A673 (cell line): ENCODE results near the gene NRP2. TPM values are rescaled to one million over a fixed set of nuclear protein-coding genes. Genes with fewer than 3 reads are reported as not detected.

Source experiments
- BruUV-seq: library from RNA; stranded (reverse); fragments of 400-500 nt; replicated peaks from 2 replicates; lab custom pipeline; 2021; lab: Mats Ljungman, UMichigan
- CTCF ChIA-PET: fragments of 300-600 bp; sonication (Branson Sonifier 250); formaldehyde crosslinking; loops from one replicate; lab custom pipeline; 2022; ENCODE audit warnings: antibody characterized with exemption; lab: Charles Lee
- POLR2A ChIA-PET: fragments of 300-600 bp; sonication (Branson Sonifier 250); formaldehyde crosslinking; loops from one replicate; lab custom pipeline; 2022; ENCODE audit warnings: antibody characterized with exemption; ENCODE audit not compliant: low non-redundant PET; lab: Charles Lee
- DNase-seq: peaks from one replicate; pipeline ENCODE4 v3.0.0-alpha.2; 2015; ENCODE audit warnings: low spot score
- H3K27ac ChIP-seq: fragments of 200-600 bp; sonication (generic); 2 replicates; pipeline ENCODE4 v1.5.1; 2016; ENCODE audit warnings: mixed run types, low read depth, mild to moderate bottlenecking, mixed read lengths, antibody characterized with exemption, low read length; ENCODE audit not compliant: poor library complexity, severe bottlenecking
- H3K27me3 ChIP-seq: fragments of 200-600 bp; sonication (generic); replicated peaks from 2 replicates; pipeline ENCODE4 v1.6.1; 2017; ENCODE audit warnings: mixed run types, low read depth, mild to moderate bottlenecking, mixed read lengths, antibody characterized with exemption, low read length; ENCODE audit not compliant: insufficient read depth, poor library complexity
- H3K36me3 ChIP-seq: fragments of 200-600 bp; sonication (generic); 2 replicates; pipeline ENCODE4 v1.6.1; 2016; ENCODE audit warnings: mixed run types, mild to moderate bottlenecking, mixed read lengths, antibody characterized with exemption, low read length; ENCODE audit not compliant: insufficient read depth, poor library complexity, severe bottlenecking
- H3K4me1 ChIP-seq: fragments of 200-600 bp; sonication (generic); 2 replicates; pipeline ENCODE4 v1.6.1; 2017; ENCODE audit warnings: mixed run types, mild to moderate bottlenecking, mixed read lengths, antibody characterized with exemption, low read length; ENCODE audit not compliant: insufficient read depth, poor library complexity, severe bottlenecking
- H3K4me3 ChIP-seq: fragments of 200-600 bp; sonication (generic); 2 replicates; pipeline ENCODE4 v1.5.1; 2016; ENCODE audit warnings: low read depth, mixed run types, mild to moderate bottlenecking, mixed read lengths, low read length; ENCODE audit not compliant: poor library complexity, severe bottlenecking
- H3K9me3 ChIP-seq: fragments of 200-600 bp; sonication (generic); 2 replicates; pipeline ENCODE4 v1.6.1; 2016; ENCODE audit warnings: mixed run types, low read depth, mild to moderate bottlenecking, mixed read lengths, antibody characterized with exemption, low read length; ENCODE audit not compliant: poor library complexity, severe bottlenecking
- EZH2 ChIP-seq: fragments of 200-600 bp; sonication (generic); IDR thresholded peaks from 2 replicates; pipeline ENCODE4 v1.6.1; 2017; ENCODE audit warnings: borderline replicate concordance, low read depth, mild to moderate bottlenecking, mixed read lengths, antibody characterized with exemption, low read length; ENCODE audit not compliant: poor library complexity, severe bottlenecking
- intact Hi-C: fragments of 100-400 bp; cut with micrococcal nuclease; formaldehyde crosslinking; loops from one replicate; pipeline ENCODE4 v1.10.0; 2022; ENCODE audit not compliant: unreplicated experiment
- total RNA-seq: library from RNA; stranded (reverse); gene quantifications from 2 replicates; pipeline ENCODE4 v1.2.3, GENCODE V29; 2021
- TF ChIP-seq, protein P1 (sequence below): fragments of 300-800, 200-600 bp; sonication (generic); conservative IDR thresholded peaks from 2 replicates; pipeline ENCODE4 v1.5.1; 2017; ENCODE audit warnings: low read depth, mild to moderate bottlenecking, antibody characterized with exemption, low read length, moderate library complexity, mixed read lengths

Gene NRP2
- total RNA-seq, 1 experiment from 2014 or later = 4.0 TPM

DNA sequence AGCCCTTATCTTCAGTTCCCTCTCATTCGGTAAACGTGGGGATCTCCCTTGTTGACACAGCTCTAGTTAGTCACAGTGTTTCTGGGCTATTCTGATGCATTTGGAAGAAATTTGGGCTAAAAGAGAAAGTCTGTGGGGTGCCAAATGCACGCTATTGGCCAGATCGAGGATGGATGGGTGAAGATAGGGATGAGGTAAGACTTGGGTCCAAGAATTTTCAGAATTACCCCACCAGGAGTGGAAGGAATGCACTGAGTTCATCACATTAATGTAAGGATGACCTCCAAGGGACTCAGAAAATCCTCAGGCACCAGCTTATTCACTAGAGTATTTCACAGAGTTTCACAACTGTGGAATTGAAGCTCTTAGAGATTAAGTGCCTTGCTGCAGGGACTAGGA lies 49.3 kb downstream of the NRP2 start:
- intact Hi-C loops = no loop called here
- no peaks in the 10 kb centered on the region for H3K27me3 ChIP-seq
- no peak overlapping the region for H3K27ac ChIP-seq

DNA sequence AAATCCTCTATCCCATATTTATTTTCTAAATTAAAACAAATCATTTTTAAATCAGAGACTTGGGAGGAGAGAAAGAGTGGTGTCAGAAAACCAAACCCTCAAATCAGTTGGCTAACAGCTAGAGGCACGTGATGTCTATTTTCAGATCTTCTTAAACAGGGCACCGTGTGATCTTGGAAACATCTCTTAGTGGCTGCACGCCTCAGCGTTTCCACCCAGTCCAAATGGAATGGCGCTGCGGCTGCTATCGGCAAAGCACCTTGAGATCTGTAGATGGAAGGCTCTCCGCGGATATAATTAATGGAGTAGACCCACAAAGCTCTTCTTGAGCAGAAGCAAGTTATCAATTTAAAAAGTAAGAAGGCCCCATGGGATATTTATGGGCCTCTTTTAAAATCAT lies 50.0 kb downstream of the NRP2 start:
- no peak for DNase-seq
- Histone ChIP-seq H3K9me3 (no peaks in the 10 kb centered on the region), H3K4me1 (peaks cover 19% of the 10 kb centered on the region), H3K27me3 (no peaks in the 10 kb centered on the region), H3K36me3 (no peaks in the 10 kb centered on the region), H3K27ac (no peak overlapping the region), H3K4me3 (no peak overlapping the region)
- intact Hi-C loops = no loop called here
- POLR2A ChIA-PET = no interaction called here
- TF ChIP-seq, protein P1, sequence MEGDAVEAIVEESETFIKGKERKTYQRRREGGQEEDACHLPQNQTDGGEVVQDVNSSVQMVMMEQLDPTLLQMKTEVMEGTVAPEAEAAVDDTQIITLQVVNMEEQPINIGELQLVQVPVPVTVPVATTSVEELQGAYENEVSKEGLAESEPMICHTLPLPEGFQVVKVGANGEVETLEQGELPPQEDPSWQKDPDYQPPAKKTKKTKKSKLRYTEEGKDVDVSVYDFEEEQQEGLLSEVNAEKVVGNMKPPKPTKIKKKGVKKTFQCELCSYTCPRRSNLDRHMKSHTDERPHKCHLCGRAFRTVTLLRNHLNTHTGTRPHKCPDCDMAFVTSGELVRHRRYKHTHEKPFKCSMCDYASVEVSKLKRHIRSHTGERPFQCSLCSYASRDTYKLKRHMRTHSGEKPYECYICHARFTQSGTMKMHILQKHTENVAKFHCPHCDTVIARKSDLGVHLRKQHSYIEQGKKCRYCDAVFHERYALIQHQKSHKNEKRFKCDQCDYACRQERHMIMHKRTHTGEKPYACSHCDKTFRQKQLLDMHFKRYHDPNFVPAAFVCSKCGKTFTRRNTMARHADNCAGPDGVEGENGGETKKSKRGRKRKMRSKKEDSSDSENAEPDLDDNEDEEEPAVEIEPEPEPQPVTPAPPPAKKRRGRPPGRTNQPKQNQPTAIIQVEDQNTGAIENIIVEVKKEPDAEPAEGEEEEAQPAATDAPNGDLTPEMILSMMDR = no peak
- no peak for TF ChIP-seq EZH2
- no TSS peak for BruUV-seq
- CTCF ChIA-PET = no interaction called here

More for the DNA sequence above, 49.3 kb downstream of the NRP2 start:
- Histone ChIP-seq H3K9me3 (no peaks in the 10 kb centered on the region), H3K36me3 (no peaks in the 10 kb centered on the region), H3K4me3 (no peak overlapping the region), H3K4me1 (peaks cover 19% of the 10 kb centered on the region)
- DNase-seq = no peak
- TF ChIP-seq EZH2 = no peak
- TF ChIP-seq, protein P1 = no peak
- ChIA-PET CTCF (no interaction called here), POLR2A (no interaction called here)
- BruUV-seq = no TSS peak

DNA sequence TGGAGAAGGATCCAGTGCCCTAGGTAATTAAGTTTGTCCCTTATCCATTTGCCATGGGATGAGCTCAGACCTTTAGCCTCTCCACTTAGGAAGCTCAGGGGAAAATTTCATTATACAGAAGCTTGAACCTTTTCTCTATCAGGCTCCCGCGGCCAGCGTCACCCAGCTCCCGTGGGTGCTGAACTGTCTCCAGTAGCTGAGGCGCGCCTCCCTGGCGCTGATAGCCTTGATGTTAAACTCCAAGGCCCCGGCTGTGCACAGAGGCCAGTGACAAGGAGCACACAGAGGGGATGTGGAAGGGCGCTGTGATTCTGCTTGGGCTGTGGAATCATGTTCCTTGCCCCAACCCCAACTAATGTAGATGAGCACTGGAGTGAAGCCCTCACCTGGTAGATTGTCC lies 50.8 kb downstream of the NRP2 start:
- no peaks in the 10 kb centered on the region for H3K27me3 ChIP-seq
- DNase-seq = no peak
- no peak overlapping the region for H3K4me3 ChIP-seq
- CTCF ChIA-PET = no interaction called here
- no peaks in the 10 kb centered on the region for H3K9me3 ChIP-seq
- H3K36me3 ChIP-seq = no peaks in the 10 kb centered on the region
- H3K27ac ChIP-seq = peak overlapping the region; percentile 61
- BruUV-seq = no TSS peak
- POLR2A ChIA-PET = no interaction called here
- peaks cover 19% of the 10 kb centered on the region for H3K4me1 ChIP-seq
- TF ChIP-seq, protein P1 = no peak
- no peak for TF ChIP-seq EZH2
- intact Hi-C loops = no loop called here
